NCI-H460 (cell line): ENCODE measurements around the gene PXT1. TPM values are rescaled to one million over a fixed set of nuclear protein-coding genes. Genes with fewer than 3 reads are reported as not detected.
"Not testable (repeated sequence)": the region's sequence is repeated elsewhere in the genome, so short reads cannot be mapped to it uniquely, and the experiment has no call there.

ENCODE experiments used
- DNase-seq: peaks from one replicate; pipeline ENCODE4 v3.0.0-alpha.2; 2016; ENCODE audit warnings: low read depth; ENCODE audit errors: extremely low read depth
- total RNA-seq: library from RNA; depleted of rRNA; stranded (reverse); fragments of >200 nt; shearing (Covaris generic); gene quantifications from 2 replicates; pipeline ENCODE4 v1.2.3, GENCODE V29; 2014

PXT1 gene
- total RNA-seq, 1 experiment from 2014 or later: not detected

GRCh38 chr6:36372088-36372487 lies 70.6 kb downstream of the PXT1 start:
- DNase-seq: no peak

GRCh38 chr6:36371211-36371610 lies 71.4 kb downstream of the PXT1 start:
- DNase-seq: no peak

DNA sequence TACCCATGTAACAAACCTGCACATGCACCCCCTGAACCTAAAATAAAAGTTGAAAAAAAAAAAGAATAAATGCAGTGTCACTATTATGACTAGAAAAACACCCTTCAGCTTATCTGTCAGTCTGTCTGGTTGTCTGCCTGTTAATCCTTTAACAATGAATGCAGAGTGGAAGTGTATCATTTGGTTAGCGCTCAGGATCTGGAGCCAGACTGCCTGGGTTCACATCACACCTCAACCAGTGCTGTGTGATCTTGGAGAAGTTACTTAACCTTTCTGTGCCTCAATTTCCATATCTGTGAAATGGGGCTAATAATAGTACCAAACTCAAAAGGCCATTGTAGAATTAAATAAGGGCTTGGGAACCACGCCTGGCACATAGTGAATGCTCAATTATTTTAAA lies 72.0 kb downstream of the PXT1 start:
- DNase-seq: no peak

- DNase-seq: no peak
Measured at GRCh38 chr6:36368921-36369865, 73.5 kb downstream of the PXT1 start.

GRCh38 chr6:36368421-36368820 lies 74.2 kb downstream of the PXT1 start:
- DNase-seq: no peak

GRCh38 chr6:36367743-36368142 lies 74.9 kb downstream of the PXT1 start:
- no peak for DNase-seq

GRCh38 chr6:36364669-36365479 lies 77.8 kb downstream of the PXT1 start:
- DNase-seq: no peak

DNA sequence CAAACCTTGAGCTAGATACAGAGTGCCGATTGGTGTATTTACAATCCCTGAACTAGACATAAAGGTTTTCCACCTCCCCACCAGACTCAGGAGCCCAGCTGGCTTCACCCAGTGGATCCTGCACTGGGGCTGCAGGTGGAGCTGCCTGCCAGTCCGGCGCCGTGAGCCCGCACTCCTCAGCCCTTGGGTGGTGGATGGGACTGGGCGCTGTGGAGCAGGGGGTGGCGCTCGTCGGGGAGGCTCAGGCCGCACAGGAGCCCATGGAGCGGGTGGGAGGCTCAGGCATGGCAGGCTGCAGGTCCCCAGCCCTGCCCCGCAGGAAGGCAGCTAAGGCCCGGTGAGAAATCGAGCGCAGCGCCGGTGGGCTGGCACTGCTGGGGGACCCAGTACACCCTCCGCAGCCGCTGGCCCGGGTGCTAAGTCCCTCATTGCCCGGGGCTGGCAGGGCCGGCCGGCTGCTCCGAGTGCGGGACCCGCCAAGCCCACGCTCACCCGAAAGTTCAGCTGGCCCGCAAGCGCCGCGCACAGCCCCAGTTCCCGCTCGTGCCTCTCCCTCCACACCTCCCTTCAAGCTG lies 78.5 kb downstream of the PXT1 start:
- DNase-seq: not testable (repeated sequence)

GRCh38 chr6:36363371-36363752 lies 79.3 kb downstream of the PXT1 start:
- DNase-seq: not testable (repeated sequence)

- no peak for DNase-seq
Measured at GRCh38 chr6:36362551-36363370, 79.9 kb downstream of the PXT1 start.

GRCh38 chr6:36361071-36361470 lies 81.6 kb downstream of the PXT1 start:
- DNase-seq: no peak

DNA sequence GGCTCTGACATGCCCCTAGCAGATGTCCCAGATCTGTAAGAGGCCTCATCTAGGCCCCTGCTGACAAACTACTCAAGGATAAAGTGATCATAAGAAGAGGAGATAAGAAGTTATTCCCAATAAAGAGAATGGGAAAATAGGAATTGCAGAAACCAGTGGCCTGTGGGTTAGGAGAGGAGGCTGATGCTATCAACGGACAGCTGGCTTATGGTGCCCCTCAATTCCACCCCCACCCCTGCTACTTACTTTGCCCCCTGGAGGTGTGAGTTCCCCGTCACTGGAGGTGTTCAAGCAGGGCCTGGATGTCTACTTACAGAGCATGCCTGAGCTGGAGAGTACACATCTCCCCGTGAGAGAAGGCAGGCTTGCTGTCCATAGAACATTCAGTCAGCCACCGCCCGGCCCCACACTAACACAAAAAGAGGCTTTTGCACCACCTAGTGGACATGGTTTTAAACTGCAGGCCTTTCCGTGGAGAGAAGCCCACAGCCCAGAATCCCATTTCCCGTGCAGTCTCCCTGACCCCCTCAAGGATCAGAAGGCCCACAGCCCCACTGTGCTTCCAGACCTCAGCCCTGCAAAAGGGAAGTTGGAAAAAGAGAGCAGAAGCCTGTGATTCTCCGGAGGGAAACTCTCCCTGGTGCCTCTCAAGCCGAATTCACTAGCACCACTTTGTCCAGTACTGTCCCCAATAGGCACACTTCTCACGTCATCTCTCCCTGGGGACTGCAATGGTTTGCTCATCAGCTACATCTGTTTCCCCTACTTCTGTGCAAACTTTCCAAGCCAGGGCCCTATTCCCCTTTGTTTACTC lies 82.2 kb downstream of the PXT1 start:
- DNase-seq: peak; percentile 73

- no peak for DNase-seq
Measured at GRCh38 chr6:36358226-36358915, 84.3 kb downstream of the PXT1 start.

- no peak for DNase-seq
Measured at GRCh38 chr6:36357872-36358225, 84.8 kb downstream of the PXT1 start.

DNA sequence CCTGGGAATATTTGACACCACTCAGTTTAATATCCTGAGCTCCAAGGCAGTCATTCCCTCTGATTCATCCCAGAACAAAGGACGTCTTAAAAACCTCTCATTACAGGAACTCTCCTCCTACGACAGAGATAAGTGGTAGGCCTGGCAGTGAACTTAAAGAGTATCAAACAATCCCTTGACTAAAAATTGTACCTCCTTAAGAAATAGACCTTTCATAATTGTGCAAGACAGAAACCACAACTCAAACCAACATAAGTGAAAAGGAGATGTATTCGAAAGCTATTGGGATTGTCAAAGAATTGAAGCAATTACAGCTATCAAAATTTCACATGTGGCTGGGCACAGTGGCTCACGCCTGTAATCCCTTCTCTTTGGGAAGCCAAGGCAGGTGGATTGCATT lies 86.8 kb downstream of the PXT1 start:
- no peak for DNase-seq

DNA sequence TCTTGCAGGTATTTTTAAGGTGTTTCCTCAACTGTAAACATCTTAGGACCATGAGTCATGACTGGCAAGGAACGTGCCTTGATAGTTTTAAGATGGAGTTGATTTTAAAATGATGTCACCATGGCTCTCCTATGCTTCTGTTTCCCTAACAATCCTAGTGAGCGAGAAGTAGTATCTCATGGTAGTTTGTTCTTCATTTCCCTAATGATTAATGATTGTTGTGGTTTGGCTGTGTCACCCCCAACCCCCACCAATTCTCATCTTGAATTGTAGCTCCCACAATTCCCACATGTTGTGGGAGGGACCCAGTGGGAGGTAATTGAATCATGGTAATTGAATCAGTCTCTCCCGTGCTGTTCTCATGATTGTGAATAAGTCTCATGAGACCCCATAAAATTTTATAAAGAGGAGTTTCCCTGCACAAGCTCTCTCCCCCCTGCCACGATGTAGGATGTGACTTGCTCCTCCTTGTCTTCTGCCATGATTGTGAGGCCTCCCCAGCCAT lies 89.2 kb downstream of the PXT1 start:
- DNase-seq: no peak

GRCh38 chr6:36352477-36353157 lies 90.0 kb downstream of the PXT1 start:
- no peak for DNase-seq
